WTC11 (cell line): Measurements from ENCODE around the gene OR6A2. TPM values are rescaled to one million over a fixed set of nuclear protein-coding genes. Genes with fewer than 3 reads are reported as not detected.

ENCODE experiments used
- ATAC-seq: fragments of 200-7000 bp; cut with Tn5 transposase; 2 replicates; pipeline ENCODE4 v1.10.0; 2021; ENCODE audit warnings: mild to moderate bottlenecking, moderate library complexity
- CTCF ChIA-PET: fragments of 300-600 bp; sonication (Branson Sonifier 250); formaldehyde crosslinking; loops from one replicate; lab custom pipeline; 2021; ENCODE audit warnings: antibody characterized with exemption; lab: Charles Lee
- POLR2A ChIA-PET: fragments of 350-600 bp; sonication (Branson Sonifier 250); formaldehyde crosslinking; loops from one replicate; lab custom pipeline; 2021; ENCODE audit warnings: antibody characterized with exemption; lab: Charles Lee
- DNase-seq: peaks from one replicate; pipeline ENCODE4 v3.0.0; 2021; ENCODE audit warnings: low spot score
- H3K27ac Mint-ChIP-seq: 2 replicates; pipeline ENCODE4 v1.8.0; 2021; ENCODE audit warnings: mixed read lengths
- H3K27me3 Mint-ChIP-seq: 2 replicates; pipeline ENCODE4 v1.8.0; 2021; ENCODE audit warnings: low read depth, mild to moderate bottlenecking, moderate library complexity, mixed read lengths
- H3K36me3 Mint-ChIP-seq: 2 replicates; pipeline ENCODE4 v1.8.0; 2021; ENCODE audit warnings: mixed read lengths
- H3K4me1 Mint-ChIP-seq: 2 replicates; pipeline ENCODE4 v1.8.0; 2022; ENCODE audit warnings: mixed read lengths
- H3K4me3 Mint-ChIP-seq: 2 replicates; pipeline ENCODE4 v1.8.0; 2021; ENCODE audit warnings: mild to moderate bottlenecking, moderate library complexity, mixed read lengths
- H3K9me3 Mint-ChIP-seq: 2 replicates; pipeline ENCODE4 v1.8.0; 2021; ENCODE audit warnings: mixed read lengths
- CREM ChIP-seq: sonication (generic); formaldehyde crosslinking; IDR thresholded peaks from 2 replicates; pipeline ENCODE4 v1.8.1; 2022; ENCODE audit warnings: mild to moderate bottlenecking, missing genetic modification reagents, moderate library complexity
- E2F1 ChIP-seq: sonication (generic); formaldehyde crosslinking; IDR thresholded peaks from 2 replicates; pipeline ENCODE4 v1.8.0; 2022; ENCODE audit warnings: mild to moderate bottlenecking, missing genetic modification reagents
- EMX1 ChIP-seq: fragments of 250-450 bp; sonication (Bioruptor Pico); IDR thresholded peaks from 2 replicates; pipeline ENCODE4 v1.8.0; 2021; ENCODE audit warnings: mild to moderate bottlenecking
- GRHL2 ChIP-seq: fragments of 250-450 bp; sonication (Bioruptor Pico); IDR thresholded peaks from 2 replicates; pipeline ENCODE4 v1.8.0; 2022; ENCODE audit warnings: mild to moderate bottlenecking, moderate library complexity; ENCODE audit not compliant: insufficient replicate concordance, severe bottlenecking
- GTF2I ChIP-seq: fragments of 250-450 bp; sonication (Bioruptor Pico); conservative IDR thresholded peaks from 2 replicates; pipeline ENCODE4 v1.4.0; 2021; ENCODE audit warnings: mild to moderate bottlenecking
- IRF2 ChIP-seq: sonication (generic); formaldehyde crosslinking; IDR thresholded peaks from 2 replicates; pipeline ENCODE4 v1.8.0; 2022; ENCODE audit warnings: low read depth, missing genetic modification reagents, borderline replicate concordance
- NFE2L1 ChIP-seq: sonication (generic); formaldehyde crosslinking; IDR thresholded peaks from 2 replicates; pipeline ENCODE4 v1.8.1; 2023; ENCODE audit warnings: missing genetic modification reagents
- PRRX2 ChIP-seq: fragments of 250-450 bp; sonication (Bioruptor Pico); IDR thresholded peaks from 2 replicates; pipeline ENCODE4 v1.8.0; 2021; ENCODE audit warnings: mild to moderate bottlenecking
- STAT6 ChIP-seq: sonication (generic); formaldehyde crosslinking; conservative IDR thresholded peaks from 2 replicates; pipeline ENCODE4 v1.8.1; 2023; ENCODE audit warnings: mild to moderate bottlenecking, low read depth, missing genetic modification reagents, moderate library complexity
- TEAD1 ChIP-seq: sonication (generic); formaldehyde crosslinking; IDR thresholded peaks from 2 replicates; pipeline ENCODE4 v1.8.0; 2022; ENCODE audit warnings: mild to moderate bottlenecking, missing genetic modification reagents
- USF1 ChIP-seq: sonication (generic); formaldehyde crosslinking; IDR thresholded peaks from 2 replicates; pipeline ENCODE4 v1.8.0; 2022; ENCODE audit warnings: mild to moderate bottlenecking, missing genetic modification reagents
- ZNF317 ChIP-seq: sonication (generic); formaldehyde crosslinking; IDR thresholded peaks from 2 replicates; pipeline ENCODE4 v1.8.1; 2023; ENCODE audit warnings: low read depth, mild to moderate bottlenecking, moderate library complexity, missing genetic modification reagents, borderline replicate concordance
- ZNF396 ChIP-seq: fragments of 250-450 bp; sonication (Bioruptor Pico); IDR thresholded peaks from 2 replicates; pipeline ENCODE4 v1.8.0; 2021; ENCODE audit warnings: mild to moderate bottlenecking, moderate library complexity, borderline replicate concordance
- ZNF423 ChIP-seq: fragments of 250-450 bp; sonication (Bioruptor Pico); IDR thresholded peaks from 2 replicates; pipeline ENCODE4 v2.1.2; 2022; ENCODE audit warnings: mild to moderate bottlenecking, moderate library complexity
- ZNF532 ChIP-seq: fragments of 250-450 bp; sonication (Bioruptor Pico); IDR thresholded peaks from 2 replicates; pipeline ENCODE4 v1.9.0; 2021; ENCODE audit warnings: mild to moderate bottlenecking, borderline replicate concordance
- total RNA-seq: library from RNA; stranded (reverse); gene quantifications from 3 replicates; pipeline ENCODE4 v1.2.3, GENCODE V29; 2021
- TF ChIP-seq, protein P1 (sequence below): sonication (generic); formaldehyde crosslinking; IDR thresholded peaks from 2 replicates; pipeline ENCODE4 v1.8.1; 2023; ENCODE audit warnings: mild to moderate bottlenecking, missing genetic modification reagents, moderate library complexity
- TF ChIP-seq, protein P2 (sequence below): sonication (generic); formaldehyde crosslinking; IDR thresholded peaks from 2 replicates; pipeline ENCODE4 v1.8.1; 2022; ENCODE audit warnings: mild to moderate bottlenecking, moderate library complexity, missing genetic modification reagents
- TF ChIP-seq, protein P3 (sequence below): sonication (generic); formaldehyde crosslinking; conservative IDR thresholded peaks from 2 replicates; pipeline ENCODE4 v1.8.1; 2022; ENCODE audit warnings: mild to moderate bottlenecking, missing genetic modification reagents

The OR6A2 gene
- total RNA-seq, 1 experiment from 2014 or later: 0.07 TPM

DNA sequence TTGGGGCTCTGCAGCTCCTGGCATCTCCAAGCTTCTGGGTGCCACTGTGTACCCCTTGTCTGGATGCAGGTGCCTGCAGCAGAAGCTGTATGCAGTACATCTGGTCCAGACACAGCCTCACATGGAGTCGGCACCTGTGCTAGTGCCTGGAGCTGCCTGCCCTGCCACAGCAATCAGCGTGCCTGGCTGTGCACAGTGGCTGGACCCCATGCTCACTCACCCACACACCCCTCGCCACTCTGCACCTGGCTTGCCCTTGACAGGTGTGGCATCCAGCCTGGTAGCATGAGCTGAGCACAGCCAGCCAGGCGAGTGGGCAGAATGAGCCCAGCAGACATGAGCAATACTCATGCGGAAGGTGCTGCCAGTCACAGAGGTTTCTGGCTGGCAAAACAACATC is 19.5 kb upstream of the OR6A2 start (continued):
- TF ChIP-seq GTF2I (CRISPR knock-in tag) (no peak), NFE2L1 (CRISPR knock-in tag) (no peak)

DNA sequence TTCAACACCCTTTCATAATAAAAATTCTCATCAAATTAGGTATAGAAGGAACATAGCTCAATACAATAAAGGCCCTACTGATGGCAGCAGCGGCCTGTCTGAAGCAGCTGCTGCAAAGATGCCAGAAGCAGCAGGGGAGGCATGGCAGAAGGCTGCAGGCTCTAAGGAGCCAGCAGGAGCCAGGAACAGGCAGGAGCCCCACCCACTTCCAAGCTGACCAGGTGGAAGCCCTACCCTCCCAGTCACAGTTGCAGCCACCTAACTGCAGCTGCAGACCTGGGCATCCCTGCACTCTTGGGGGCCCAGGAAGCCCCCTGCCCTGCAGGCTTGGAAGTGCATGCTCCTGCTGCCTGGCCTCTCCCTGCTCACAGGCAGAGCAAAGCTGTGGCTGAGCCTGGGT is 18.2 kb upstream of the OR6A2 start:
- peak; percentile 72 for DNase-seq
- peak; percentile 100 for ATAC-seq
- Mint-ChIP-seq H3K4me3 (no peak overlapping the region), H3K27me3 (peaks cover 4% of the 10 kb centered on the region; the same call in 1 of the 2 replicates), H3K4me1 (peaks cover 4% of the 10 kb centered on the region), H3K36me3 (no peaks in the 10 kb centered on the region), H3K9me3 (peaks cover 17% of the 10 kb centered on the region), H3K27ac (no peak overlapping the region)
- ChIA-PET POLR2A (no interaction called here), CTCF (interaction anchor here (0.5 to 2.3 kb wide), 21 partner anchors 16 to 754 kb away, joined by 3 to 13 read pairs (median 4); partner anchors contain the start of genes NLRP14, ZNF214 and ZNF215)
- TF ChIP-seq ZNF317 (CRISPR knock-in tag) (no peak), ZNF423 (CRISPR knock-in tag) (peak; percentile 43; the same call in 1 of the 2 replicates)

GRCh38 chr11:6813656-6814055 is 14.2 kb upstream of the OR6A2 start:
- H3K4me3 Mint-ChIP-seq: no peak overlapping the region
- ATAC-seq (no peak), DNase-seq (no peak)
- no peaks in the 10 kb centered on the region for H3K36me3 Mint-ChIP-seq
- no peak for TF ChIP-seq E2F1 (CRISPR knock-in tag)
- TF ChIP-seq CREM (CRISPR knock-in tag): no peak
- no peak for TF ChIP-seq ZNF532 (CRISPR knock-in tag)
- no peak for TF ChIP-seq TEAD1 (CRISPR knock-in tag)
- TF ChIP-seq, protein P1, sequence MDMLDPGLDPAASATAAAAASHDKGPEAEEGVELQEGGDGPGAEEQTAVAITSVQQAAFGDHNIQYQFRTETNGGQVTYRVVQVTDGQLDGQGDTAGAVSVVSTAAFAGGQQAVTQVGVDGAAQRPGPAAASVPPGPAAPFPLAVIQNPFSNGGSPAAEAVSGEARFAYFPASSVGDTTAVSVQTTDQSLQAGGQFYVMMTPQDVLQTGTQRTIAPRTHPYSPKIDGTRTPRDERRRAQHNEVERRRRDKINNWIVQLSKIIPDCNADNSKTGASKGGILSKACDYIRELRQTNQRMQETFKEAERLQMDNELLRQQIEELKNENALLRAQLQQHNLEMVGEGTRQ (CRISPR knock-in tag): no peak
- TF ChIP-seq GRHL2 (CRISPR knock-in tag): no peak
- TF ChIP-seq EMX1: no peak
- TF ChIP-seq IRF2 (CRISPR knock-in tag): no peak
- no peak for TF ChIP-seq PRRX2 (CRISPR knock-in tag)
- ChIA-PET CTCF (interaction anchor here (2.9 kb wide), 1 partner anchor 58 kb away, joined by 42 read pairs; no protein-coding TSS in a partner anchor), POLR2A (no interaction called here)
- peaks cover 4% of the 10 kb centered on the region for H3K4me1 Mint-ChIP-seq
- 0 out of 2 replicates have a peak, but pooled peaks cover 3% of the 10 kb centered on the region for H3K9me3 Mint-ChIP-seq
- peaks cover 4% of the 10 kb centered on the region; the same call in 1 of the 2 replicates for H3K27me3 Mint-ChIP-seq
- no peak overlapping the region for H3K27ac Mint-ChIP-seq

DNA sequence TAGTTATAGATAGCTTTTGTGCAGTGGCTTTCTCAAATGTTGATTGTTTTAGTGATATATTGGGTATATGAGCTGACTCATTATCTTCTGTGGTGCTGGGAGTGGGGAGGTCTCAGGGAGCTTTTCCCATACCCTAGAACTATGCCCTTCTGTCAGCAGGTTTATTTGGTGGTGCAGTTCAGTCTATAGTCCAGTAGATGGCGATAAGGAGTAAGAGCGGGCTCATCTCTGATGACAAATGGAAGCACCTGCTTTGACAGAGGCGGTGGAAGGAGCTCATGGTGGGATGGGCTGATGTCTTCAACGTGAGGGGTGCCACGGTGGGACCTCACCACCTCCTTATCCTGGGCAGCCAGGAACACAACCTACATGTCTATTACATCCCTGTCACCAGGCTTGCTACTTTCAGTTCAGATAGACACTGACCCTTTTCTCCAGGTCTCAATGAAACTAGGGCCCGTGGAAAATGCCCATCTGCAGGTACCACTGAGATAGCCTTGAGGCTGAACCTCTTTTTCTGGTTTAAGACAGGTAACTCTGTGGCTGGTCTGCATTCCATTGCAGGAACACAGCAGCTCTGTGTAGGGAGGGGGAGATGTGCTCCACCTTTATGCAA is 13.0 kb upstream of the OR6A2 start:
- 0 out of 2 replicates have a peak, but pooled peaks cover 3% of the 10 kb centered on the region for H3K9me3 Mint-ChIP-seq
- ChIA-PET CTCF (interaction anchor here (0.6 to 2.9 kb wide), 80 partner anchors 8 to 853 kb away, joined by 3 to 42 read pairs (median 4); partner anchors contain the start of genes NLRP14, OR10A2, OR2AG1 and OR2D3), POLR2A (no interaction called here)
- DNase-seq (peak; percentile 31), ATAC-seq (peak; percentile 98)
- no peak overlapping the region for H3K4me3 Mint-ChIP-seq
- peaks cover 3% of the 10 kb centered on the region for H3K4me1 Mint-ChIP-seq
- H3K36me3 Mint-ChIP-seq: no peaks in the 10 kb centered on the region
- no peak overlapping the region for H3K27ac Mint-ChIP-seq
- peaks cover 4% of the 10 kb centered on the region; the same call in 1 of the 2 replicates for H3K27me3 Mint-ChIP-seq
- no peak for TF ChIP-seq ZNF396 (CRISPR knock-in tag)
- TF ChIP-seq, protein P2, sequence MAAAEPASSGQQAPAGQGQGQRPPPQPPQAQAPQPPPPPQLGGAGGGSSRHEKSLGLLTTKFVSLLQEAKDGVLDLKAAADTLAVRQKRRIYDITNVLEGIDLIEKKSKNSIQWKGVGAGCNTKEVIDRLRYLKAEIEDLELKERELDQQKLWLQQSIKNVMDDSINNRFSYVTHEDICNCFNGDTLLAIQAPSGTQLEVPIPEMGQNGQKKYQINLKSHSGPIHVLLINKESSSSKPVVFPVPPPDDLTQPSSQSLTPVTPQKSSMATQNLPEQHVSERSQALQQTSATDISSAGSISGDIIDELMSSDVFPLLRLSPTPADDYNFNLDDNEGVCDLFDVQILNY (CRISPR knock-in tag): no peak
- no peak for TF ChIP-seq GTF2I (CRISPR knock-in tag)
- TF ChIP-seq STAT6 (CRISPR knock-in tag): no peak
- TF ChIP-seq USF1 (CRISPR knock-in tag): no peak
- TF ChIP-seq, protein P3, sequence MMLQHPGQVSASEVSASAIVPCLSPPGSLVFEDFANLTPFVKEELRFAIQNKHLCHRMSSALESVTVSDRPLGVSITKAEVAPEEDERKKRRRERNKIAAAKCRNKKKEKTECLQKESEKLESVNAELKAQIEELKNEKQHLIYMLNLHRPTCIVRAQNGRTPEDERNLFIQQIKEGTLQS (CRISPR knock-in tag): no peak
